ENCODE data around the gene ITGAV.

Gene ITGAV

GRCh38 chr2:186607660-186608324 lies 17.9 kb downstream of the ITGAV start:
- Histone ChIP-seq H3K9ac (ENCODE audit: low read depth in 1 of 2, low read length in 2 of 2) (no peak overlapping the region), H3K4me3 (ENCODE audit: low read depth in 1 of 2, low read length in 2 of 2) (no peak overlapping the region), H3K27me3 (ENCODE audit: control insufficient read depth in 1 of 2, insufficient read depth in 2 of 2, low read length in 2 of 2) (no peaks in the 10 kb centered on the region), H3K4me1 (ENCODE audit: control insufficient read depth in 1 of 2, insufficient read depth in 2 of 2, low read length in 2 of 2) (no peaks in the 10 kb centered on the region), H3K36me3 (ENCODE audit: control insufficient read depth in 1 of 2, insufficient read depth in 2 of 2, low read length in 2 of 2) (peaks cover 3 to 4% of the 10 kb centered on the region in 2 donors), H3K9me3 (ENCODE audit: control insufficient read depth in 1 of 2, low read length in 2 of 2) (no peaks in the 10 kb centered on the region), H3K27ac (ENCODE audit: low read depth, low read length) (no peak overlapping the region)

DNA sequence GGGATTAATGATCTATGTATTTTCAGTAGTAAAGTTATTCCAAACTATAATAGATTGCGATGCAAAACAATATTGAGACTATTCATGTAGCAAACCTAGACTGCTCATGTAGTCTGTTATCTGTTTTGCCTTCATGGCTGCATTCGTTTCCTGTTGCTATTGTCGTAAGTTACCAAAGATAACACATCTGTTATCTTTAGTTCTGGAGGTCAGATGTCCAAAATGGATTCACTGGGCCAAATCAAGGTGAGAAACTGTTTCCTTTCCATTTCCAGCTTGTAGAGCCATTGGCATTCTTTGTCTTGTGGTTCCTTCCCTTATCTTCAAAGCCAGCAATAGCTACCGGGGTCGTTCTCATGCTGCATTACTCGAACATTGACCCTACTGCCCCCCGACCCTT lies 20.9 kb downstream of the ITGAV start:
- Histone ChIP-seq H3K27ac (ENCODE audit: low read depth, low read length) (no peak overlapping the region), H3K27me3 (ENCODE audit: control insufficient read depth in 1 of 2, insufficient read depth in 2 of 2, low read length in 2 of 2) (no peaks in the 10 kb centered on the region), H3K36me3 (ENCODE audit: control insufficient read depth in 1 of 2, insufficient read depth in 2 of 2, low read length in 2 of 2) (peaks cover 3 to 4% of the 10 kb centered on the region in 2 donors), H3K9ac (ENCODE audit: low read depth in 1 of 2, low read length in 2 of 2) (no peak overlapping the region), H3K9me3 (ENCODE audit: control insufficient read depth in 1 of 2, low read length in 2 of 2) (no peaks in the 10 kb centered on the region), H3K4me1 (ENCODE audit: control insufficient read depth in 1 of 2, insufficient read depth in 2 of 2, low read length in 2 of 2) (no peaks in the 10 kb centered on the region), H3K4me3 (ENCODE audit: low read depth in 1 of 2, low read length in 2 of 2) (no peak overlapping the region)

GRCh38 chr2:186611526-186611925 lies 21.7 kb downstream of the ITGAV start:
- Histone ChIP-seq H3K27ac (ENCODE audit: low read depth, low read length) (no peak overlapping the region), H3K4me3 (ENCODE audit: low read depth in 1 of 2, low read length in 2 of 2) (no peak overlapping the region), H3K9me3 (ENCODE audit: control insufficient read depth in 1 of 2, low read length in 2 of 2) (no peaks in the 10 kb centered on the region), H3K9ac (ENCODE audit: low read depth in 1 of 2, low read length in 2 of 2) (no peak overlapping the region), H3K27me3 (ENCODE audit: control insufficient read depth in 1 of 2, insufficient read depth in 2 of 2, low read length in 2 of 2) (no peaks in the 10 kb centered on the region), H3K4me1 (ENCODE audit: control insufficient read depth in 1 of 2, insufficient read depth in 2 of 2, low read length in 2 of 2) (no peaks in the 10 kb centered on the region), H3K36me3 (ENCODE audit: control insufficient read depth in 1 of 2, insufficient read depth in 2 of 2, low read length in 2 of 2) (no peaks in the 10 kb centered on the region)

GRCh38 chr2:186612026-186612425 lies 22.2 kb downstream of the ITGAV start:
- Histone ChIP-seq H3K4me3 (ENCODE audit: low read depth in 1 of 2, low read length in 2 of 2) (no peak overlapping the region), H3K4me1 (ENCODE audit: control insufficient read depth in 1 of 2, insufficient read depth in 2 of 2, low read length in 2 of 2) (no peaks in the 10 kb centered on the region), H3K27me3 (ENCODE audit: control insufficient read depth in 1 of 2, insufficient read depth in 2 of 2, low read length in 2 of 2) (no peaks in the 10 kb centered on the region), H3K27ac (ENCODE audit: low read depth, low read length) (no peak overlapping the region), H3K9me3 (ENCODE audit: control insufficient read depth in 1 of 2, low read length in 2 of 2) (no peaks in the 10 kb centered on the region), H3K9ac (ENCODE audit: low read depth in 1 of 2, low read length in 2 of 2) (no peak overlapping the region), H3K36me3 (ENCODE audit: control insufficient read depth in 1 of 2, insufficient read depth in 2 of 2, low read length in 2 of 2) (no peaks in the 10 kb centered on the region)

DNA sequence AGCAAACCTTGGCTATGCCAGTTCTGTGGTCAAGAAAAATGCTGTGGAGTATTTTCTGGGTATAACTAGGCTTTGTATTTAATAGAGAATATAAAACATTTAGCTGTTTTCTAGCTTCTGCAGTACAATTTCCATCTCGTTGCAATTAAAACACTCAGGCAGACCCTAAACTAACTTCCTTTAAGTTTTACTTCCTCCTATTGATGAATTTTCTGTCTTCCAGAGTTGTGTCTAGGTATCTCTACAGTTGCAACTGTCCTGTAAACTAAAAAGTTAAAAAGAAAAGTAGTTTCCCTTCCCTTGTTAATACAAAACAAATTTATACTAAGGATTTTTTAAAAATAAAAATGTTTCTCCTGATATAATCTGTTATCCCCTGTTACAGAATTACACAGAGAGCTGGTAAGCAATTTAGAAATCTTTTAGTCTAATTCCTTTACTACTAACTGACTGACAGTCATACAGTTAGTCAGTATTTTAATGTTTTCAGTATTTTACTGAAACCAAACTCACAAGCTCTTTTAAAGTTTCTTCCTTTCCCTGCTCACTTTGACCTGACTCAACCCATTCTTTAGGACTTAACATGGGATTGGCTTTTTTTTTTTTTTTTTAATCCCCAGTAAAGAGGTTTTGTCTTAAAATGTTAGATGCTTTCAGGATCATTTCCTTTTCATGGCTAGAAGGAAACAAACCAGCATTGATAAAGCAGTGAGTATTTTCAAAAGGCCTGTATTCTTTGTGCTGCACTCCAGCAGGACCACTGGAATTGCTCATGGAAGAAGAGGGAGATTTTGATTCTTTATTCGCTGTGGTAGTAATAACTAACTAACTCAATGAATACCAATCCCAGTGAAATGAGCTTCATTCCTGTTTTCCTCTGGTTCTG lies 22.9 kb downstream of the ITGAV start:
- H3K27ac ChIP-seq (ENCODE audit: low read depth, low read length), result no peak overlapping the region
- no peaks in the 10 kb centered on the region for H3K27me3 ChIP-seq (ENCODE audit: control insufficient read depth in 1 of 2, insufficient read depth in 2 of 2, low read length in 2 of 2)

DNA sequence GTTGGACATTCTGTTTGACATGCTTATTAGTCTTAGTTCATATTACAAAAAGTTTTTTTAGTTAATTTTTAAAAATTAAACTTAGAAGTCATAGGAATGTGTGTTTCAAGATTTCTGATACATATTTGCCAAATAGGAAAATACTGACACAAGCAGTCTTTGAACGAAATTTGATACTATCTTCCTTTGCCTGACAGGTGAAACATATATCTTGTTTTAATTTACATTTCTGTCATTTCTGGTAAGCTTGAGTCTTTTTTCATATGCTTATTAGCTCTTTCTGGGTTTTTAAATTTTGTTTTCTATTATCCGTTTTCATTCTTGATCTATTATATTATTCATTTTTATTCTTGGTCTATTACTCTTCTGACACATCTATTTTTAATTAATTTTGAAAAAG lies 24.5 kb downstream of the ITGAV start:
- H3K4me1 ChIP-seq (ENCODE audit: control insufficient read depth in 1 of 2, insufficient read depth in 2 of 2, low read length in 2 of 2), result no peaks in the 10 kb centered on the region
- no peak overlapping the region for H3K9ac ChIP-seq (ENCODE audit: low read depth in 1 of 2, low read length in 2 of 2)
- no peak overlapping the region for H3K27ac ChIP-seq (ENCODE audit: low read depth, low read length)
- no peaks in the 10 kb centered on the region for H3K9me3 ChIP-seq (ENCODE audit: control insufficient read depth in 1 of 2, low read length in 2 of 2)
- no peaks in the 10 kb centered on the region for H3K27me3 ChIP-seq (ENCODE audit: control insufficient read depth in 1 of 2, insufficient read depth in 2 of 2, low read length in 2 of 2)
- H3K36me3 ChIP-seq (ENCODE audit: control insufficient read depth in 1 of 2, insufficient read depth in 2 of 2, low read length in 2 of 2), result no peaks in the 10 kb centered on the region
- no peak overlapping the region for H3K4me3 ChIP-seq (ENCODE audit: low read depth in 1 of 2, low read length in 2 of 2)

More for the DNA sequence above, 22.9 kb downstream of the ITGAV start:
- H3K9ac ChIP-seq (ENCODE audit: low read depth in 1 of 2, low read length in 2 of 2), result no peak overlapping the region
- H3K4me1 ChIP-seq (ENCODE audit: control insufficient read depth in 1 of 2, insufficient read depth in 2 of 2, low read length in 2 of 2), result no peaks in the 10 kb centered on the region
- H3K9me3 ChIP-seq (ENCODE audit: control insufficient read depth in 1 of 2, low read length in 2 of 2), result no peaks in the 10 kb centered on the region
- H3K36me3 ChIP-seq (ENCODE audit: control insufficient read depth in 1 of 2, insufficient read depth in 2 of 2, low read length in 2 of 2), result no peaks in the 10 kb centered on the region
- no peak overlapping the region for H3K4me3 ChIP-seq (ENCODE audit: low read depth in 1 of 2, low read length in 2 of 2)

DNA sequence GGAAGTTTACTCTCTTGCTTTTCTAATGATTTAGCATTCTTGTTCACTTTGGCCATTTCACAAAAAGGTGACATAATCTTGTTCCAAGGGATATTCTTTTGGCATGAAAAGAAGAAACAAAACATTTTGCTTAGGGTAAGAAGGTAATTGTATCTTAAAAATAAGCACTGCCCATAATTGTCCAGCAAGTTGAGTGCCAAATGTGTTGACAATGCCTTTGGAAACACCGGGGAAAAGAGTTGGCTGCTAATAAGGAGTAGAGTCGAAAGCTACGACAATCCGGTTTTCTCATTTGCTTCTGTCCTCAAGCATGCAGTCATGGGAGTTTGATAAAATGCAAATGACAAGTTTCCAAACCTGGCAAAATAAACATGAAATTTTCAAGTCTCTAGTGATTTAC lies 27.3 kb downstream of the ITGAV start:
- Histone ChIP-seq H3K27ac (ENCODE audit: low read depth, low read length) (no peak overlapping the region), H3K4me3 (ENCODE audit: low read depth in 1 of 2, low read length in 2 of 2) (no peak overlapping the region), H3K9ac (ENCODE audit: low read depth in 1 of 2, low read length in 2 of 2) (no peak overlapping the region)

DNA sequence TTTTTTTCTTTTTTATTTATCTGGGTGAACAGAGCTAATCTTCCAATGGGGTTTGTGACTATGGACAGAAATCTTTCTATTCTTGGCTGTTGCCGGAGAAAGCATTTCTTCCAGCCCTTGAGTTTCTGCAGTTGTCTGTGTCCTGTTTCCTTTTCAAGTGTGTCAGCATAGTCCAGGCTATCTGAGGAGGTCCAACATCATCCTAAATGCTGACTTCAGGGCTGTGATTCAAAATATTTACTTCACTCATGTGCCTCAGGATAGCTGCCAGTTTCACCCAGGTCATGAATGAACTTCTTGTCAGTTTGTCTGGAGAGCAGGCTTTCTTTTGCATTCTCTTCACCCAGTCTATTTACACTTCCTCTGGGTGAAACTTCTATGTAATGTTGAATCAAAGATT lies 27.9 kb downstream of the ITGAV start:
- Histone ChIP-seq H3K9me3 (ENCODE audit: control insufficient read depth in 1 of 2, low read length in 2 of 2) (no peaks in the 10 kb centered on the region), H3K27me3 (ENCODE audit: control insufficient read depth in 1 of 2, insufficient read depth in 2 of 2, low read length in 2 of 2) (no peaks in the 10 kb centered on the region), H3K27ac (ENCODE audit: low read depth, low read length) (no peak overlapping the region), H3K36me3 (ENCODE audit: control insufficient read depth in 1 of 2, insufficient read depth in 2 of 2, low read length in 2 of 2) (peaks cover 3 to 4% of the 10 kb centered on the region in 2 donors), H3K9ac (ENCODE audit: low read depth in 1 of 2, low read length in 2 of 2) (no peak overlapping the region), H3K4me3 (ENCODE audit: low read depth in 1 of 2, low read length in 2 of 2) (no peak overlapping the region), H3K4me1 (ENCODE audit: control insufficient read depth in 1 of 2, insufficient read depth in 2 of 2, low read length in 2 of 2) (no peaks in the 10 kb centered on the region)

More for the DNA sequence above, 27.3 kb downstream of the ITGAV start:
- Histone ChIP-seq H3K27me3 (ENCODE audit: control insufficient read depth in 1 of 2, insufficient read depth in 2 of 2, low read length in 2 of 2) (no peaks in the 10 kb centered on the region), H3K4me1 (ENCODE audit: control insufficient read depth in 1 of 2, insufficient read depth in 2 of 2, low read length in 2 of 2) (no peaks in the 10 kb centered on the region), H3K9me3 (ENCODE audit: control insufficient read depth in 1 of 2, low read length in 2 of 2) (no peaks in the 10 kb centered on the region), H3K36me3 (ENCODE audit: control insufficient read depth in 1 of 2, insufficient read depth in 2 of 2, low read length in 2 of 2) (no peaks in the 10 kb centered on the region)

GRCh38 chr2:186618696-186619095 lies 28.8 kb downstream of the ITGAV start:
- no peak overlapping the region for H3K9ac ChIP-seq (ENCODE audit: low read depth in 1 of 2, low read length in 2 of 2)
- H3K36me3 ChIP-seq (ENCODE audit: control insufficient read depth in 1 of 2, insufficient read depth in 2 of 2, low read length in 2 of 2), result peaks cover 3 to 4% of the 10 kb centered on the region in 2 donors
- H3K4me3 ChIP-seq (ENCODE audit: low read depth in 1 of 2, low read length in 2 of 2), result no peak overlapping the region
- H3K27me3 ChIP-seq (ENCODE audit: control insufficient read depth in 1 of 2, insufficient read depth in 2 of 2, low read length in 2 of 2), result no peaks in the 10 kb centered on the region
- H3K9me3 ChIP-seq (ENCODE audit: control insufficient read depth in 1 of 2, low read length in 2 of 2), result no peaks in the 10 kb centered on the region
- no peak overlapping the region for H3K27ac ChIP-seq (ENCODE audit: low read depth, low read length)
- H3K4me1 ChIP-seq (ENCODE audit: control insufficient read depth in 1 of 2, insufficient read depth in 2 of 2, low read length in 2 of 2), result no peaks in the 10 kb centered on the region

DNA sequence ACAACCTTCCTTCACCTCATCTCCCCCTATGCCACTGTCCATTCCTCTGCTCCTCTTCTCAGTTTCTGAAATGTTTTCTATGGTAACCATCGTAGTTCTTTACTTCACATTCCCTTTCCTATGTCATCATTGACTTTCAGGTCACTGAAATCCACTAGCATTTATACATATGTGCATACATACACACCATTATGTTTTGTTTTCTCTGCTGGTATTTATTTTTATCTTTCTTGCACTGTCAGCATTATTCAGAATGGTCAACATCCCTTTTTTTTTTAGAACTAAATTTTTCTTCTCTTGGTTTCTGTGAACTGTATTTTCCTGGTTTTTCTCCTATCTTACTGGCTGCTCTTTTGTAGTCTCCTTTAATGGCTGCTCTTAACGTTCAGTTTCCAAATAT lies 33.2 kb downstream of the ITGAV start:
- H3K4me3 ChIP-seq (ENCODE audit: low read depth in 1 of 2, low read length in 2 of 2), result no peak overlapping the region
- H3K27ac ChIP-seq (ENCODE audit: low read depth, low read length), result no peak overlapping the region
- H3K4me1 ChIP-seq (ENCODE audit: control insufficient read depth in 1 of 2, insufficient read depth in 2 of 2, low read length in 2 of 2), result no peaks in the 10 kb centered on the region
- H3K36me3 ChIP-seq (ENCODE audit: control insufficient read depth in 1 of 2, insufficient read depth in 2 of 2, low read length in 2 of 2), result peaks cover 8 to 19% of the 10 kb centered on the region in 2 donors
- no peaks in the 10 kb centered on the region for H3K9me3 ChIP-seq (ENCODE audit: control insufficient read depth in 1 of 2, low read length in 2 of 2)
- H3K27me3 ChIP-seq (ENCODE audit: control insufficient read depth in 1 of 2, insufficient read depth in 2 of 2, low read length in 2 of 2), result no peaks in the 10 kb centered on the region
- H3K9ac ChIP-seq (ENCODE audit: low read depth in 1 of 2, low read length in 2 of 2), result no peak overlapping the region
